Keratinocyte (primary cell): ENCODE measurements around the gene NLK.

Source experiments
- CTCF ChIP-seq, 3 experiments: IDR thresholded peaks in 1 of 3; conservative IDR thresholded peaks in 1 of 3; optimal IDR thresholded peaks in 1 of 3; 2 replicates in 2 of 3; 3 replicates in 1 of 3; pipeline versions ENCODE3 to v1.5.1; 2011; ENCODE audit warnings: low read length in 3 of 3, mild to moderate bottlenecking in 3 of 3, moderate library complexity in 2 of 3, control low read depth in 1 of 3, inconsistent platforms in 1 of 3; ENCODE audit not compliant: insufficient read depth in 2 of 3; ENCODE audit errors: extremely low read depth in 1 of 3
- EZH2 ChIP-seq: IDR thresholded peaks from one replicate; pipeline ENCODE4 v1.6.1; 2012; ENCODE audit warnings: inconsistent platforms, mild to moderate bottlenecking, low read length, moderate library complexity

GRCh38 chr17:28201315-28201714, 158.8 kb downstream of the NLK start:
- TF ChIP-seq CTCF (optimal IDR thresholded peaks at IDR 0.05 in 1 of 3, IDR thresholded peaks at IDR 0.05 in 1 of 3, conservative IDR thresholded peaks at IDR 0.05 in 1 of 3; ENCODE audit: extremely low read depth in 1 of 3, insufficient read depth in 2 of 3, low read length in 3 of 3) = no peak
- TF ChIP-seq EZH2 = no peak
